ENCODE results near the gene CACNB3. TPM values are rescaled to one million over a fixed set of nuclear protein-coding genes. Genes with fewer than 3 reads are reported as not detected.
"Not testable (repeated sequence)": the region's sequence is repeated elsewhere in the genome, so short reads cannot be mapped to it uniquely, and the experiment has no call there.

CACNB3 gene
- total RNA-seq, 1 donor from 2014 or later = 36.1 TPM

DNA sequence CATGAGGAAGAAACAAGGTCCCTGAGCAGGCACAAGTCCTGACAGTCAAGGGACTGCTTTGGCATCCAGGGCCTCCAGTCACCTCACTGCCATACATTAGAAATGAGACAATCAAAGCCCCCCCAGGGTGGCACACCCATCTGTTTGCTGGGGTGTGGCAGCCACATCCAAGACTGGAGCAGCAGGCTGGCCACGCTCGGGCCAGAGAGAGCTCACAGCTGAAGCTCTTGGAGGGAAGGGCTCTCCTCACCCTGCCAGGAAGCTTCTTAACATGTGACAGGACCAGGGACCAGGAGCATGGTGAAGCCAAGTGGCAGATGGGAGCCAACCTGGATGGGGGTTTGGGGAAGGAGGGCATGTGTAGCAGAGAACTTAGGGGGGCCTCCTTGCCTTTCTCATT, 10.0 kb downstream of the CACNB3 start:
- H3K4me3 ChIP-seq = no peak overlapping the region
- no peak for DNase-seq (ENCODE audit: extremely low spot score in 2 of 2)
- no peak for TF ChIP-seq POLR2A (IDR thresholded peaks at IDR 0.05)
- TF ChIP-seq, protein P1, sequence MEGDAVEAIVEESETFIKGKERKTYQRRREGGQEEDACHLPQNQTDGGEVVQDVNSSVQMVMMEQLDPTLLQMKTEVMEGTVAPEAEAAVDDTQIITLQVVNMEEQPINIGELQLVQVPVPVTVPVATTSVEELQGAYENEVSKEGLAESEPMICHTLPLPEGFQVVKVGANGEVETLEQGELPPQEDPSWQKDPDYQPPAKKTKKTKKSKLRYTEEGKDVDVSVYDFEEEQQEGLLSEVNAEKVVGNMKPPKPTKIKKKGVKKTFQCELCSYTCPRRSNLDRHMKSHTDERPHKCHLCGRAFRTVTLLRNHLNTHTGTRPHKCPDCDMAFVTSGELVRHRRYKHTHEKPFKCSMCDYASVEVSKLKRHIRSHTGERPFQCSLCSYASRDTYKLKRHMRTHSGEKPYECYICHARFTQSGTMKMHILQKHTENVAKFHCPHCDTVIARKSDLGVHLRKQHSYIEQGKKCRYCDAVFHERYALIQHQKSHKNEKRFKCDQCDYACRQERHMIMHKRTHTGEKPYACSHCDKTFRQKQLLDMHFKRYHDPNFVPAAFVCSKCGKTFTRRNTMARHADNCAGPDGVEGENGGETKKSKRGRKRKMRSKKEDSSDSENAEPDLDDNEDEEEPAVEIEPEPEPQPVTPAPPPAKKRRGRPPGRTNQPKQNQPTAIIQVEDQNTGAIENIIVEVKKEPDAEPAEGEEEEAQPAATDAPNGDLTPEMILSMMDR (IDR thresholded peaks at IDR 0.05) = no peak
- TF ChIP-seq POLR2AphosphoS5 (IDR thresholded peaks at IDR 0.05; ENCODE audit: insufficient read depth in 1 of 2, low read depth in 1 of 2) = no peak

DNA sequence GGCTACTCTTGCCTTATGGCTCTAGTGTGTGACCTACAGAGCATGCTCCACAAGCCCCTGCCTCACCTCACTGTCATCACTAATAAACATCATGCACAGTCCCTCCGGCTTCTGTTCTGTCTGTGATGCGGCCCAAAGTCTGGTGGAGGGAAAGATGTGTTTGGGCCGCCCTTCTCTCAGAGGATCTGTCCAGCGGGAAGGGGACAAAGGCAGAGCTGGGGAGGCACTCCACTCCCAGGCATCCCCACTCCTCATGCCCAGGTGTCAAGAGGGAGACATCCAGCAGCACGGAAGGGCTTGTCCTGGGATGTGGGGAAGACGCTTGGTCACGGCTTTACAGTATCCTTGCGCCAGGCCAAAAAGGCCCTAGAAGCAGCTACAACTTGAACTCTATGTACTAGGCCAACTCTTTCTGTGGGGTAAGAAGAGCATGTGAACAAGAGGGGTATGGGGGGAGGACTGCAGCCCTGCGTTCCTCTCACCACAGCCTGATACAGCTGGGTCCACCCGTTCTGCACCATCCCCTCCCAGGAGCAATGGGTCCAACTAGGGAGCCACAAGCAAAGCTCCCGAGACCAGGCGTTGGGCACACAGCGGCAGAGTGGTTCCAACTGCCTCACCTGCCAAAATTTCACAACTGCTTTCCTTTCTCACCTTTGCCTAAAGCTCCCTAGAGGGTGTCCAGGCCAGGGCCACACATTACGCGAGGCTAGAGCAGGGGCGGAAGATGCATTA, 10.7 kb downstream of the CACNB3 start:
- TF ChIP-seq, protein P1 (IDR thresholded peaks at IDR 0.05) = no peak
- TF ChIP-seq POLR2AphosphoS5 (IDR thresholded peaks at IDR 0.05; ENCODE audit: insufficient read depth in 1 of 2, low read depth in 1 of 2) = no peak
- no peak for TF ChIP-seq POLR2A (IDR thresholded peaks at IDR 0.05)
- no peak for DNase-seq (ENCODE audit: extremely low spot score in 2 of 2)
- no peaks in the 10 kb centered on the region for H3K9me3 ChIP-seq
- intact Hi-C loops (cut with DNase I) = no loop called here
- no peaks in the 10 kb centered on the region for H3K27me3 ChIP-seq
- H3K27ac ChIP-seq = no peak overlapping the region
- no peaks in the 10 kb centered on the region for H3K4me1 ChIP-seq
- peaks cover 0 to 79% of the 10 kb centered on the region in 2 donors for H3K36me3 ChIP-seq
- H3K4me3 ChIP-seq = no peak overlapping the region

More for the DNA sequence above, 10.0 kb downstream of the CACNB3 start:
- H3K9me3 ChIP-seq = no peaks in the 10 kb centered on the region
- peaks cover 0 to 74% of the 10 kb centered on the region in 2 donors for H3K36me3 ChIP-seq
- no peaks in the 10 kb centered on the region for H3K4me1 ChIP-seq
- no peaks in the 10 kb centered on the region for H3K27me3 ChIP-seq
- no peak overlapping the region for H3K27ac ChIP-seq
- intact Hi-C loops (cut with DNase I) = no loop called here

DNA sequence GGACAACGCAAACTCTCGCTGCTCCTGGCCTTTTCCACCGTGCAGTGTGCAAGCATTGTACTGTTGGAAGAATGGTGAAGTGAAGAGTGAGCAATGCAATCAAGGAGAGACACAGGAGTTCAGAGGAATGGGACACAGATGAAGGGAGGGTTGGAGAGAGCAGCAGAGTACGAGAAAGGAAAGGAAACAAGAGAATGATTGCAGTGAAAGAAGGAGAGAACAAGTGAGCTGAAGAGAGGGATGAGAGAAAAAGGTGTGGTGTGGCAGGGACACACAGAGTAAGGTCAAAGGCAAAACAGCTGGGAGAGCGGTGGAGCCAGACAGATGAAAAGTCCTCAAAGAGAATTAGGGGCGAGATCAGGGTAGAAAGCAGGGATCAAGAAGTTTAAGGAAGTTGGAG, 13.0 kb downstream of the CACNB3 start:
- H3K4me3 ChIP-seq = no peak overlapping the region
- TF ChIP-seq POLR2A (IDR thresholded peaks at IDR 0.05) = no peak
- no peak for TF ChIP-seq POLR2AphosphoS5 (IDR thresholded peaks at IDR 0.05; ENCODE audit: insufficient read depth in 1 of 2, low read depth in 1 of 2)
- TF ChIP-seq, protein P1 (IDR thresholded peaks at IDR 0.05) = no peak
- no peaks in the 10 kb centered on the region for H3K9me3 ChIP-seq
- intact Hi-C loops (cut with DNase I) = no loop called here
- no peak overlapping the region for H3K27ac ChIP-seq
- no peaks in the 10 kb centered on the region for H3K27me3 ChIP-seq
- H3K4me1 ChIP-seq = no peaks in the 10 kb centered on the region
- DNase-seq (ENCODE audit: extremely low spot score in 2 of 2) = no peak
- H3K36me3 ChIP-seq = peaks cover 0 to 84% of the 10 kb centered on the region in 2 donors

DNA sequence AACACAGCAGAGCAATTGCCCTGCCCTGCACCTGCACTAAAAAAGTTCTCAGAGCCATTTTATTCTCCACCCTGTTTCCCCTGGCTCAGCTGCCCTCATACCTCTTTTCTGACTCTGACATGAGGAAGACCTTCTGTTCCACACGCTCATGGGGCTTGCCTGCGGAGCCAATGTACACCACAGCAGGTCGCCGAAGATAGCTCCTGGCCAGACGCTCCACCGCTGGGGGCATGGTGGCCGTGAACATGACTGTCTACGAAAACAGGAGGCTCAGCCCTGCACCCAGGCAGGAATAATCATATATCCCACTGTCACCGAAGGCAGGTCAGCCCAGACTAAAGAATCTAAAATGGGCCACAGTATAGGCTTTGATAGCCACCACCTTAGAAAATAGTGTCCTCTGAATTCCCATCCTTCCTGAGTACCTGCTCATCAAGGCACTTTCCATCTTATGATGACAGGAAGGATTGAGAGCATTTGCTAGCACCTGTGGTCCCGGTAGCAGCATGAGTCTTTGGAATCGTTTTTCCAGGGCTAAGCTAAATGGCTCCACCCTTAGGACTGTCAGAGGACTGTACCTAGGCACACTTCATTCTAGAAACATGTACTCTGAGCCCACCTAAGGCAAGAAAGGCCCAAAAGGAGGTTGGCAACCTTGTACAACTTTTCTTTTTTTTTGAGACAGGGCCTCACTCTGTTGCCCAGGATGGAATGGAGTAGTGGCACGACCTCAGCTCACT, 14.2 kb downstream of the CACNB3 start:
- intact Hi-C loops (cut with DNase I) = no loop called here
- H3K27ac ChIP-seq = no peak overlapping the region
- H3K4me3 ChIP-seq = no peak overlapping the region
- no peak for DNase-seq (ENCODE audit: extremely low spot score in 2 of 2)
- H3K36me3 ChIP-seq = peaks cover 0 to 89% of the 10 kb centered on the region in 2 donors
- no peaks in the 10 kb centered on the region for H3K4me1 ChIP-seq
- TF ChIP-seq POLR2A (IDR thresholded peaks at IDR 0.05) = no peak
- TF ChIP-seq POLR2AphosphoS5 (IDR thresholded peaks at IDR 0.05; ENCODE audit: insufficient read depth in 1 of 2, low read depth in 1 of 2) = no peak
- TF ChIP-seq, protein P1 (IDR thresholded peaks at IDR 0.05) = no peak
- no peaks in the 10 kb centered on the region for H3K27me3 ChIP-seq
- no peaks in the 10 kb centered on the region for H3K9me3 ChIP-seq

DNA sequence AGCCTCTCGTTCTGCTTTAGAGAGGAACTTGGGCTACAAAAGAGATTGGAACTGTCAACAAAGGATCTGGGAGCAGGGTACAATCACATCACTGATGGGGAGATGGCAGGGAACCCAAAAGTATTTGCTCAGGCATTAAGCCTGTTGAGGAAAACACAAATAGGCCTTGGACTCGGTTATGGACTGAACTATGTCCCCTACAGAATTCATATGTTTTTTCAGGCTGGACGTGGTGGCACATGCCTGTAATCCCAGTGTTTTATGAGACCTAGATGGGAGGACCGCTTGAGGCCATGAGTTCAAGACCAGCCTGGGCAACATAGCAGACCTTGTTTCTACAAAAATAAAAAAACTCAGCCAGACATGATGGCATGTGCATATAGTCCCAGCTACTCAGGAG, 19.8 kb downstream of the CACNB3 start:
- Histone ChIP-seq H3K36me3 (peaks cover 4 to 73% of the 10 kb centered on the region in 2 donors), H3K4me1 (no peaks in the 10 kb centered on the region), H3K9me3 (no peaks in the 10 kb centered on the region), H3K27ac (no peak overlapping the region), H3K27me3 (no peaks in the 10 kb centered on the region), H3K4me3 (no peak overlapping the region)
- TF ChIP-seq POLR2AphosphoS5 (IDR thresholded peaks at IDR 0.05; ENCODE audit: insufficient read depth in 1 of 2, low read depth in 1 of 2) = no peak
- no peak for DNase-seq (ENCODE audit: extremely low spot score in 2 of 2)
- intact Hi-C loops (cut with DNase I) = no loop called here

DNA sequence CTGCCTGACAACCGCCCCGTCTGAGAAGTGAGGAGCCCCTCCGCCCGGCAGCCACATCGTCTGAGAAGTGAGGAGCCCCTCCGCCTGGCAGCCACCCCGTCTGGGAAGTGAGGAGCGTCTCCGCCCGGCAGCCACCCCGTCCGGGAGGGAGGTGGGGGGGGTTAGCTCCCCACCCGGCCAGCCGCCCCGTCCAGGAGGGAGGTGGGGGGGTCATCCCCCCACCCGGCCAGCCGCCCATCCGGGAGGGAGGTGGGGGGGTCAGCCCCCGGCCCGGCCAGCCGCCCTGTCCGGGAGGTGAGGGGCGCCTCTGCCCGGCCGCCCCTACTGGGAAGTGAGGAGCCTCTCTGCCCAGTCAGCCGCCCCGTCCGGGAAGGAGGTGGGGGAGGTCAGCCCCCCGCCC, 23.7 kb downstream of the CACNB3 start:
- H3K36me3 ChIP-seq = peaks cover 4 to 62% of the 10 kb centered on the region in 2 donors

More for the DNA sequence above, 23.7 kb downstream of the CACNB3 start:
- H3K27me3 ChIP-seq; H3K4me3 ChIP-seq; intact Hi-C loops (cut with DNase I); H3K9me3 ChIP-seq; H3K4me1 ChIP-seq; H3K27ac ChIP-seq; DNase-seq (ENCODE audit: extremely low spot score in 2 of 2): not testable (repeated sequence)

Data from vagina (tissue), 2 donors.